Measurements from ENCODE around the gene ATXN10.

The ATXN10 gene

DNA sequence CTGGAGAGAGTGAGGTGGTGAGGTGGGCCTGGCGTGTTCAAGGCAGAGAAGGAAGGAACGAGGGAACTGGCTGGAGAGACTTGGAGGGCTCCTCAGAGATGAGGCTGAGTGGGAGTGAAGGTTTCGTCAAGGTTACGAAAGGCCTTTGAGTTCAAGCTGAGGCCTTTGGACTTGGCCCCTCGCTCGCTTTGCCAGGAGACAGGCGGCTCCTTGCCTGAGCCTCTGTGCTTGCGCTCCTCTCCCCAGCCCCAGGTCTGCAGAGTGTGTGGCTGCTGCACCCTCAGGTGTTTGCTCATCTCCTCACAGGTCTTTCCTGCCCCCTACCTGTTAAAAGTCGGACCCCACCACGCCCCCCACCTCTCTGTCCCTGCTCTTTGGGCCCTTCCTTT lies 91.6 kb downstream of the ATXN10 start:
- no peak for DNase-seq

- DNase-seq: no peak
Measured at GRCh38 chr22:45768490-45768889, 96.9 kb downstream of the ATXN10 start.

GRCh38 chr22:45769569-45770210 lies 98.1 kb downstream of the ATXN10 start:
- DNase-seq: no peak

- DNase-seq: no peak
Measured at GRCh38 chr22:45770506-45770905, 98.9 kb downstream of the ATXN10 start.

GRCh38 chr22:45771057-45771456 lies 99.4 kb downstream of the ATXN10 start:
- DNase-seq: no peak

DNA sequence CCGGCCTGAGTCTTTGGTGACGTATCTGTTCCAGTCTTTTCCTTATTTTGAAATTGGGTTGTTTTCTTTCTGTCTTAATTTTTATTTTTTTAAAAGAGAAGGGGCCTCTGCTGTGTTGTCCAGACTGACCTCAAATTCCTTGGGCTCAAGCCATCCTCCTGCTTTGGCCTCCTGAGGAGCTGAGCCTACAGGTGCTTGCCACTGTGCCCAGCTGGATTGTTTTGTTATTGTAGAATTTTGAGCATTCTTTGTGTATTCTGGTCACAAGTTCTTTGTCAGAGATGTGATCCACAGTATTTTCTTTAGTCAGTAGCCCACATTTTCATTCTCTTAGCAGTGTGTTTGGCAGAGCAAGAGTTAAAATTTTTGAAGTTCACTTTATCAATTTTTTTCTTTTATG lies 100.1 kb downstream of the ATXN10 start:
- DNase-seq: no peak

DNA sequence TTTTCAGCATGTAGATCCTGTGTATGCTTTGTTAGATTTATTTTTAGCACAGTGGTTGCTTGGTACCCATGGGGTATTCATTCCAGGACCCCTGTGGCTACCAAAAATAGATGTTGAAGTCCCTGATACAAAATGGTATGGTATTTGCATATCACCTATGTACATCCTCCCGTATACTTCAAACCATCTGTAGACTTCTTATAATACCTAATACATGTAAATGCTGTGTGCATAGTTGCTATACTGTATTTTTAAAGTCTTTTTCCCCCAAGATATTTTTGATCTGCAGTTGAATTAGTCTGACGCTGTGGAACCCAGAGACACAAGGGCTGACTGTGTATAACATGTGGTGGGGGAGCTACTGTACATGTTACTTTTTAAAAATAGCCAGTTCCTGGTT lies 101.1 kb downstream of the ATXN10 start:
- no peak for DNase-seq

DNA sequence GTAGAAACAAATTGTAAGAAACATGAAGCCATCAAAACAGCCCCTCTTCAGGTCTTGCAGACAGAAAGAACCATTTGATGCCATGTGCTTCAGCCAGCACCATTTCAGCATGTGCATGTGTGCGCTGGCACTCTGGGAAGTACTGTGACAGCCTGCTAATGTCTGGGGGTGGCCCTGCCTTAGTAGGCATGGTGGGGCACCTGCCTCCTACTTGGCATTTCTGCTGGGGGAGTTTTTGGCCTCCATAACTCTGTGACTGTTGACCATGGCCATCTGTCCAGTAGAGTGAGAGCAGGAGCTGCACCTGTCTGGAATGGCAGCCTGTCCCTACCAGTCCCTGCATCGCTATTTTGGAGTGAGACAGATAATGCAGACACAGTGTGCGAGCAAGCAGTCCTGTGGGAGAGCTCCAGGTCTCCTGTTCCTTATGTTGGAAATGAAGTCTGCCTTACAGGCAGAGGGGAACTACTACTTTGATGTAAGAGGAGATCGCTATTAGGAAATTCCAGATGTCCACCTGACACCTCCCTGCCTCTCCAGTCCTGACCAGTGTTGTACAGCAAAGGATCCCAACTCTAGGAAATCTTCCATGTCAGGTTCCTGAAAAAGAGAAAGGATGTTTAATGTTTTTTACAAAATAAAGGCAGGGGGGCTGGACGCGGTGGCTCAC lies 102.5 kb downstream of the ATXN10 start:
- DNase-seq: no peak

DNA sequence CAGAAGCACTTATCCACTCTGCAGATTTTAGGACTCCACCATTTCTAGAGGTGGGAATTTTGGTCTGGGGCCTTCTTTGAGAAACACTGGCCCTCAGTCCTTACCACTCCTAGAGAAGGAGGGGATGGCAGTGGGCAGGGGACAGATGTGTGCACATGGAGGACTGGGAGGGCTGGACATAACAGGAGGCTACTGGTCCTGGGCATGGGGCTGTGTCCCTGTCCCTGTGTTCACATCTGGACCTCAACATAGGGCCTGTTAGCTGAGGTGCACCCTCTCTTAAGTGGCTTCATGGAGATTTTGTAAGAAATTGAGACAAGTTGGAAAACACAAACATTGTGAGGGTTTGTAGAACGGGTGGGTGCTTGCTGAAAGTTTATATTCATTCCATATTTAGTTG lies 103.4 kb downstream of the ATXN10 start:
- no peak for DNase-seq

- DNase-seq: no peak
Measured at GRCh38 chr22:45775569-45776312, 104.1 kb downstream of the ATXN10 start.

DNA sequence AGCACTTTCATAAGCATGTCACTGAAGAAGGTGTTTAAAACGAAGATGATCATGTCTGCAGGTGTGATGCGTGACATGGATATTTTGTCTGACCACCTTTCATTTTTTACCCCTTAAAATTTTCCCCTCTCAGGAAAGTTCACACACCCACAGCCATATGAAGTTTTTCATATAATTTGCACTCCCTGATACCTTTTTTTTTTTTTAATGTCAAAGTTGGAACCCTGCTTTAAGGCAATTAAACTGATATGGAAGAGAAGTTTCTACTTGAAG lies 104.6 kb downstream of the ATXN10 start:
- no peak for DNase-seq

DNA sequence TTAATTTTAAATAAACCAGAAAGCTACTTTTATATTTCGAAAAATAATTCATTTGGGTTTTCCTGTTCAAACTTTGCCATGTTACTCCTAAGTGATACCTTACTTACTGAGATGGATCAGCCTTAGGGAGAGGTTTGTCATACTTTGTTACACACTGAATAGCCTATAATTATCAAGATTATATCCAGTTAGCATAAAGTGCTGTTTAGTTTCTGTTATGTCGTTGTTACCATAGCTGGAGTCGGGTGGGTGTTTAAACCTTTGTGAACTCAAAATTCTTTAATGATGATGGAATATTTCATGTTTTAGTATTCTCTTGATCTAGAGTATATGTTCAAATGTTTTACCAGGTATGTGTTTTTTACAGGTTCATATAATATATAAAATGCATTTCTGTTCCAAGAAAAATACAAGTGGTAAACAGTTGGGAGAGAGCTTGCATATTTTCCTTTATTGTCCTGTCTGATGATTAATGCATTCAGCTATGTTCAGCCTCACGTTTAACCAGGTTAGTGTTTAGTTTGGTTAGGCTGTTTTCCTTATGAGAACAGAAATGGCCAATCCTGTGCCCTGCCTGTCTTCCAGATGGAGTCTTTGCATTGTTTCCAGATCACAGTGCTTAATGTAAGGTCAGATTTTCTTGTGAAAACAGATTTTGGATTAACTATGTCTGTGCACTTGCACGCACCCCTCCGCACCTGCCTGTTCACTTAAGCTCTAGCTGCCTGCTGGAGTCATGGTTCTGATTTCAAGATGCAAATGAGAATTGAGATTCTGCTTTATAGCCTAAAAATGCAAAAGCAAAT lies 105.6 kb downstream of the ATXN10 start:
- DNase-seq: no peak

DNA sequence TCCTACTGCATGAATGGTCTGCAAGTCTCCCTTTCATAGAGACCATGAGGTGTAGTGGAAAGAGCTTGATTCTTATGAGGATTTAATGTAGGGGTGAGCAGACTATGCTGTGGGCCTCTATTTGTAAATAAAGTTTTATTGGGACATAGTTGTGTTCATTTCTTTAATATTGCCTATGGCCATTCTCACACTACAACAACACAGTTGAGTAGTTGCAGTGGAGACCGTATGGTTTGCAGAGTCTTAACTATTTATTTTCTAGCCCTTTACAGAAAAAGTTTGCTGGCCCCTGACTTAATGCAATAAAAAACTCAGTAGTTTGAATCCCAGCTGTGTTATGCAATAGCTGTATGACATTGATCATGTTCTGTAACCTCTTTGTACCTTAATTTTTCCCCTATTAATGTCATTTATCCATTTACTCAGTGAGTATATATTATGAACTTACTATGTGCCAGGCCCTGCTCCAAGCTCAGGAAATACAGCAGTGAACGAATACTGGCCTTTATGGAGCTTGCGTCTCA lies 106.3 kb downstream of the ATXN10 start:
- no peak for DNase-seq

- DNase-seq: no peak
Measured at GRCh38 chr22:45781459-45781858, 109.8 kb downstream of the ATXN10 start.

- no peak for DNase-seq
Measured at GRCh38 chr22:45781966-45782365, 110.3 kb downstream of the ATXN10 start.

DNA sequence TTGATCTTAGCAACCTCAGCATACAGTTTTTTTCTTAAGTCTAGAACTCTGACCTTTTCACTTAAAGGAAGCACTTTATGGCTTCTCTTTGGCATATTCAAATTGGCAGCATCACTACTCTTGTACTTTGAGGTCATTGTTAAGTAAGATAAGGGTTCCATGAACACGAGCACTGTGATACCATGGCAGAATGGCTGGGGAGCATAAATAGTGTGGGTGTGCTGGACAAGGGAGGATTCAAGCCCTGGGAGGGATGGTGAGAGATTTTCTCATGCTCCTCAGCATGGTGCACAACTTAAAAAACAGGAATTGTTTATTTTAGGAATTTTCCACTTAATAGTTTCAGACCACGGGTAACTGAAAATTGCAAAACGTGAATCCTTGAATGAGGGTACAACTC lies 111.4 kb downstream of the ATXN10 start:
- no peak for DNase-seq

- no peak for DNase-seq
Measured at GRCh38 chr22:45783690-45784089, 112.1 kb downstream of the ATXN10 start.

GRCh38 chr22:45784357-45785277 lies 113.0 kb downstream of the ATXN10 start:
- no peak for DNase-seq

DNA sequence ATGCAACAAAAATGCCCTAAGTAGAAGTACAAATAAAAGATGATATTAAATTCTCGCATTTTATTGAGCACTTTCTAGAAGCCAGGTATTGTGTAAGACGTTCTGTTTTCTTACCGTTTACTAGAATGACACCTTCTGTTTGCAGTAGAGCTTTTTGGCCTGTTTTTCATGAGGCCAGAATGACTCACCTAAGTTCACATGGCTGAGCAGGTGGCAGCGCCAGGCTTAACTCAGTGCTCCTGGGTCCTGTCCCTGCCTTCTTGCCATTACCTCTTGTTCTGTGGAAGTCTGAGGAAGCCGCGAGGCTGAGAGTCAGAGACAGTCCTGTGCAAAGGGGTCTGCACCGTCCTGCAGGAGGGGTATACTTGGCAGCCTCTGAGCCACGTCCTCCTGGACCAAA lies 113.8 kb downstream of the ATXN10 start:
- DNase-seq: no peak

DNA sequence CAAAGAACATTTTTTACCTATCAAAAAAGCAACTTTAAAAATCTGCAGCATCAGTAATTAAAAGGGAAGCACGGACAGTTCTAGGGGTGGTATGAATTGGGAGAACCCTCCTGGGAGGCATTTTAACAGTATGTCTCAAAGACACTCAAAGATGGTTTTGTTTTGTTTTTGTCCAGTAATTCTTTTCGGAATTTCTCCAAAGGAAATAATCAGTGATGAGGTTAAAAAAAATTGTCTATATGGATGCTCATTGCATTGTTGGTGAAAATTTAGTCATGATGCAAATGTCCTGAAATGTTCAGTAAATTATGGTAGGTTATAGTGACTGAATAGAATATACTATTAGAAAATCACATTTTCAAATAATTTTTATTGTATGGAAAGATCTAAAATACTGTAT lies 115.1 kb downstream of the ATXN10 start:
- DNase-seq: no peak

GRCh38 chr22:45787759-45788158 lies 116.1 kb downstream of the ATXN10 start:
- no peak for DNase-seq

GRCh38 chr22:45788522-45788921 lies 116.9 kb downstream of the ATXN10 start:
- no peak for DNase-seq
